Stimulated activated naive B cell treated with anti-CD40 and anti-IgM and Interleukin-4, amounts not matched to agents 10 μg/mL and 1 μg/mL and 100 μg/mL, for 72 hours (primary cell): ENCODE data around the gene POLN.
A peak's percentile ranks its signal among the peaks of the same experiment; 100 is the strongest.

Experiments
- ATAC-seq, 2 donors: fragments of 150-1000 bp; cut with Tn5 transposase; replicated peaks; 2 replicates each; pipeline ENCODE4 v1.10.0; 2021; ENCODE audit warnings: moderate library complexity in 1 of 2
- DNase-seq: peaks from one replicate; pipeline ENCODE4 v3.0.0; 2021
- H3K27ac Mint-ChIP-seq: one replicate; pipeline ENCODE4 v1.8.0; 2022; ENCODE audit warnings: mild to moderate bottlenecking, mixed read lengths
- H3K27me3 Mint-ChIP-seq, 2 donors: one replicate each; pipeline ENCODE4 v1.8.0; 2022; ENCODE audit warnings: mixed read lengths in 2 of 2
- H3K36me3 Mint-ChIP-seq, 2 donors: one replicate each; pipeline ENCODE4 v1.8.0; 2022; ENCODE audit warnings: mixed read lengths in 2 of 2, mild to moderate bottlenecking in 1 of 2
- H3K4me1 Mint-ChIP-seq, 2 donors: one replicate each; pipeline ENCODE4 v1.8.0; 2022; ENCODE audit warnings: mixed read lengths in 2 of 2, mild to moderate bottlenecking in 1 of 2
- H3K4me3 Mint-ChIP-seq, 2 donors: one replicate each; pipeline ENCODE4 v1.8.0; 2022; ENCODE audit warnings: mild to moderate bottlenecking in 2 of 2, mixed read lengths in 2 of 2, moderate library complexity in 1 of 2
- H3K9me3 Mint-ChIP-seq, 2 donors: one replicate each; pipeline ENCODE4 v1.8.0; 2022; ENCODE audit warnings: mixed read lengths in 2 of 2, mild to moderate bottlenecking in 1 of 2

POLN gene

GRCh38 chr4:2270341-2271165, 28.6 kb upstream of the POLN start:
- no peak for DNase-seq
- ATAC-seq: no peak

GRCh38 chr4:2269618-2270163, 27.8 kb upstream of the POLN start:
- no peaks in the 10 kb centered on the region for H3K9me3 Mint-ChIP-seq
- no peak for ATAC-seq
- no peak overlapping the region for H3K27ac Mint-ChIP-seq
- no peaks in the 10 kb centered on the region for H3K27me3 Mint-ChIP-seq
- no peak for DNase-seq
- H3K36me3 Mint-ChIP-seq: no peaks in the 10 kb centered on the region
- peaks cover 0 to 2% of the 10 kb centered on the region in 2 donors for H3K4me1 Mint-ChIP-seq
- no peak overlapping the region for H3K4me3 Mint-ChIP-seq

More at GRCh38 chr4:2270341-2271165, 28.6 kb upstream of the POLN start:
- H3K4me3 Mint-ChIP-seq: no peak overlapping the region
- H3K4me1 Mint-ChIP-seq: peaks cover 0 to 2% of the 10 kb centered on the region in 2 donors
- no peaks in the 10 kb centered on the region for H3K27me3 Mint-ChIP-seq
- H3K27ac Mint-ChIP-seq: no peak overlapping the region
- H3K9me3 Mint-ChIP-seq: no peaks in the 10 kb centered on the region
- no peaks in the 10 kb centered on the region for H3K36me3 Mint-ChIP-seq

GRCh38 chr4:2269206-2269531, 27.2 kb upstream of the POLN start:
- no peak for DNase-seq
- Mint-ChIP-seq H3K27me3 (no peaks in the 10 kb centered on the region), H3K27ac (no peak overlapping the region), H3K4me3 (no peak overlapping the region), H3K9me3 (no peaks in the 10 kb centered on the region), H3K36me3 (no peaks in the 10 kb centered on the region), H3K4me1 (peaks cover 0 to 4% of the 10 kb centered on the region in 2 donors)
- no peak for ATAC-seq

GRCh38 chr4:2268357-2269205, 26.7 kb upstream of the POLN start:
- Mint-ChIP-seq H3K9me3 (no peaks in the 10 kb centered on the region), H3K27me3 (no peaks in the 10 kb centered on the region), H3K27ac (no peak overlapping the region), H3K4me1 (peaks cover 0 to 4% of the 10 kb centered on the region in 2 donors), H3K36me3 (no peaks in the 10 kb centered on the region), H3K4me3 (no peak overlapping the region)
- no peak for ATAC-seq
- no peak for DNase-seq

GRCh38 chr4:2267841-2268240, 25.9 kb upstream of the POLN start:
- no peak overlapping the region for H3K27ac Mint-ChIP-seq
- DNase-seq (no peak), ATAC-seq (no peak)
- H3K36me3 Mint-ChIP-seq: no peaks in the 10 kb centered on the region
- H3K4me1 Mint-ChIP-seq: peaks cover 4 to 7% of the 10 kb centered on the region in 2 donors
- no peak overlapping the region for H3K4me3 Mint-ChIP-seq
- H3K9me3 Mint-ChIP-seq: no peaks in the 10 kb centered on the region
- no peaks in the 10 kb centered on the region for H3K27me3 Mint-ChIP-seq

GRCh38 chr4:2267320-2267811, 25.4 kb upstream of the POLN start:
- no peaks in the 10 kb centered on the region for H3K36me3 Mint-ChIP-seq
- H3K4me1 Mint-ChIP-seq: peaks cover 4 to 9% of the 10 kb centered on the region in 2 donors
- no peaks in the 10 kb centered on the region for H3K27me3 Mint-ChIP-seq
- ATAC-seq (no peak), DNase-seq (no peak)
- H3K9me3 Mint-ChIP-seq: no peaks in the 10 kb centered on the region
- no peak overlapping the region for H3K4me3 Mint-ChIP-seq
- no peak overlapping the region for H3K27ac Mint-ChIP-seq

- ATAC-seq: no peak
- no peak for DNase-seq
- H3K27me3 Mint-ChIP-seq: no peaks in the 10 kb centered on the region
- no peaks in the 10 kb centered on the region for H3K9me3 Mint-ChIP-seq
- H3K27ac Mint-ChIP-seq: no peak overlapping the region
- H3K36me3 Mint-ChIP-seq: no peaks in the 10 kb centered on the region
- H3K4me1 Mint-ChIP-seq: peaks cover 4 to 9% of the 10 kb centered on the region in 2 donors
- no peak overlapping the region for H3K4me3 Mint-ChIP-seq
These were observed 24.9 kb upstream of the POLN start for GRCh38 chr4:2266821-2267220.

GRCh38 chr4:2266181-2266580, 24.3 kb upstream of the POLN start:
- no peaks in the 10 kb centered on the region for H3K9me3 Mint-ChIP-seq
- DNase-seq: no peak
- H3K4me1 Mint-ChIP-seq: peaks cover 4 to 9% of the 10 kb centered on the region in 2 donors
- ATAC-seq: no peak
- no peaks in the 10 kb centered on the region for H3K27me3 Mint-ChIP-seq
- no peak overlapping the region for H3K27ac Mint-ChIP-seq
- H3K36me3 Mint-ChIP-seq: no peaks in the 10 kb centered on the region
- no peak overlapping the region for H3K4me3 Mint-ChIP-seq

- no peaks in the 10 kb centered on the region for H3K27me3 Mint-ChIP-seq
- H3K27ac Mint-ChIP-seq: no peak overlapping the region
- H3K9me3 Mint-ChIP-seq: no peaks in the 10 kb centered on the region
- DNase-seq (no peak), ATAC-seq (no peak)
- H3K36me3 Mint-ChIP-seq: no peaks in the 10 kb centered on the region
- H3K4me1 Mint-ChIP-seq: peaks cover 4 to 9% of the 10 kb centered on the region in 2 donors
- peak overlapping the region in 1 of 2 donors; percentile 28 for H3K4me3 Mint-ChIP-seq
These were observed 23.5 kb upstream of the POLN start for GRCh38 chr4:2265113-2266110.

- no peak for DNase-seq
- H3K27ac Mint-ChIP-seq: no peak overlapping the region
- no peaks in the 10 kb centered on the region for H3K36me3 Mint-ChIP-seq
- no peaks in the 10 kb centered on the region for H3K27me3 Mint-ChIP-seq
- no peak for ATAC-seq
- no peaks in the 10 kb centered on the region for H3K9me3 Mint-ChIP-seq
- no peak overlapping the region for H3K4me3 Mint-ChIP-seq
- H3K4me1 Mint-ChIP-seq: peaks cover 4 to 9% of the 10 kb centered on the region in 2 donors
These were observed 22.6 kb upstream of the POLN start for GRCh38 chr4:2264481-2265041.

- Mint-ChIP-seq H3K27ac (peak overlapping the region; percentile 9), H3K9me3 (no peaks in the 10 kb centered on the region), H3K36me3 (no peaks in the 10 kb centered on the region), H3K4me3 (no peak overlapping the region), H3K4me1 (peaks cover 4 to 9% of the 10 kb centered on the region in 2 donors), H3K27me3 (no peaks in the 10 kb centered on the region)
- DNase-seq: no peak
- no peak for ATAC-seq
These were observed 22.0 kb upstream of the POLN start for GRCh38 chr4:2263926-2264321.

- Mint-ChIP-seq H3K27me3 (no peaks in the 10 kb centered on the region), H3K36me3 (no peaks in the 10 kb centered on the region), H3K4me3 (peak overlapping the region; percentile 86), H3K27ac (peak overlapping the region; percentile 80), H3K9me3 (no peaks in the 10 kb centered on the region), H3K4me1 (peaks cover 4 to 13% of the 10 kb centered on the region in 2 donors)
- DNase-seq: no peak
- no peak for ATAC-seq
These were observed 21.0 kb upstream of the POLN start for GRCh38 chr4:2262944-2263250.

GRCh38 chr4:2262145-2262943, 20.4 kb upstream of the POLN start:
- H3K27me3 Mint-ChIP-seq: no peaks in the 10 kb centered on the region
- H3K36me3 Mint-ChIP-seq: no peaks in the 10 kb centered on the region
- DNase-seq (peak; percentile 98), ATAC-seq (peak; percentile 91 to 93)
- peak overlapping the region; percentile 90 for H3K27ac Mint-ChIP-seq
- peak overlapping the region; percentile 86 for H3K4me3 Mint-ChIP-seq
- H3K9me3 Mint-ChIP-seq: no peaks in the 10 kb centered on the region
- H3K4me1 Mint-ChIP-seq: peaks cover 6 to 18% of the 10 kb centered on the region in 2 donors
